GM12892 (cell line): ENCODE data around the gene FAM234B.
"Not testable (repeated sequence)": the region's sequence is repeated elsewhere in the genome, so short reads cannot be mapped to it uniquely, and the experiment has no call there.

Experiments used
- DNase-seq: peaks from one replicate; pipeline ENCODE4 v3.0.0; 2011; ENCODE audit not compliant: insufficient read length
- FAIRE-seq: peaks from 2 replicates; lab custom pipeline; 2011; peaks lifted over from hg19 to GRCh38; lab: Jason Lieb, UNC
- POLR2A ChIP-seq: IDR thresholded peaks from 2 replicates; pipeline ENCODE4 v1.6.1; 2011; ENCODE audit warnings: low read depth, low read length, control low read depth
- POLR2AphosphoS5 ChIP-seq: IDR thresholded peaks from 2 replicates; pipeline ENCODE4 v1.6.1; 2011; ENCODE audit warnings: low read depth, low read length, control low read depth
- TAF1 ChIP-seq: IDR thresholded peaks from 2 replicates; pipeline ENCODE4 v1.6.1; 2011; ENCODE audit warnings: low read depth, mild to moderate bottlenecking, control low read depth, low read length, borderline replicate concordance

The FAM234B gene

GRCh38 chr12:13027508-13027907 lies 16.7 kb upstream of the FAM234B start:
- FAIRE-seq (no peak), DNase-seq (no peak)
- TF ChIP-seq POLR2A = no peak
- TF ChIP-seq TAF1 = no peak
- no peak for TF ChIP-seq POLR2AphosphoS5

- FAIRE-seq (no peak), DNase-seq (no peak)
- TF ChIP-seq POLR2AphosphoS5 (no peak), TAF1 (no peak), POLR2A (no peak)
Observed at GRCh38 chr12:13028825-13029570, 15.2 kb upstream of the FAM234B start.

GRCh38 chr12:13030541-13031291 lies 13.5 kb upstream of the FAM234B start:
- DNase-seq (no peak), FAIRE-seq (no peak)
- TF ChIP-seq POLR2AphosphoS5 = no peak
- TF ChIP-seq POLR2A = no peak
- no peak for TF ChIP-seq TAF1

- FAIRE-seq (no peak), DNase-seq (no peak)
- TF ChIP-seq POLR2A (no peak), TAF1 (no peak)
Observed at GRCh38 chr12:13032164-13032563, 12.0 kb upstream of the FAM234B start.

- TF ChIP-seq TAF1 (no peak), POLR2AphosphoS5 (no peak), POLR2A (no peak)
- DNase-seq (no peak), FAIRE-seq (no peak)
Observed at GRCh38 chr12:13033476-13033875, 10.7 kb upstream of the FAM234B start.

GRCh38 chr12:13035335-13035734 lies 8.8 kb upstream of the FAM234B start:
- not testable (repeated sequence) for FAIRE-seq, DNase-seq

- FAIRE-seq (no peak), DNase-seq (no peak)
- TF ChIP-seq POLR2A (no peak), TAF1 (no peak), POLR2AphosphoS5 (no peak)
Observed at GRCh38 chr12:13036881-13037280, 7.3 kb upstream of the FAM234B start.

- FAIRE-seq = no peak
- TF ChIP-seq POLR2A = no peak
- TF ChIP-seq POLR2AphosphoS5 = no peak
- no peak for TF ChIP-seq TAF1
- DNase-seq = no peak
Observed at GRCh38 chr12:13038491-13039161, 5.6 kb upstream of the FAM234B start.

- FAIRE-seq = no peak
- DNase-seq = no peak
- TF ChIP-seq TAF1 = no peak
- TF ChIP-seq POLR2AphosphoS5 = no peak
- TF ChIP-seq POLR2A = no peak
Observed at GRCh38 chr12:13039328-13039956, 4.7 kb upstream of the FAM234B start.

- FAIRE-seq (no peak), DNase-seq (no peak)
- no peak for TF ChIP-seq POLR2A
- no peak for TF ChIP-seq TAF1
- no peak for TF ChIP-seq POLR2AphosphoS5
Observed at GRCh38 chr12:13041224-13041623, 3.0 kb upstream of the FAM234B start.

GRCh38 chr12:13042666-13043230 lies 1.4 kb upstream of the FAM234B start:
- DNase-seq (no peak), FAIRE-seq (no peak)
- no peak for TF ChIP-seq POLR2AphosphoS5
- TF ChIP-seq POLR2A = no peak
- no peak for TF ChIP-seq TAF1
